ENCODE data around the gene RBMS3. TPM values are rescaled to one million over a fixed set of nuclear protein-coding genes. Genes with fewer than 3 reads are reported as not detected.

The RBMS3 gene
- total RNA-seq, 1 donor from 2014 or later, result 70.0 TPM

DNA sequence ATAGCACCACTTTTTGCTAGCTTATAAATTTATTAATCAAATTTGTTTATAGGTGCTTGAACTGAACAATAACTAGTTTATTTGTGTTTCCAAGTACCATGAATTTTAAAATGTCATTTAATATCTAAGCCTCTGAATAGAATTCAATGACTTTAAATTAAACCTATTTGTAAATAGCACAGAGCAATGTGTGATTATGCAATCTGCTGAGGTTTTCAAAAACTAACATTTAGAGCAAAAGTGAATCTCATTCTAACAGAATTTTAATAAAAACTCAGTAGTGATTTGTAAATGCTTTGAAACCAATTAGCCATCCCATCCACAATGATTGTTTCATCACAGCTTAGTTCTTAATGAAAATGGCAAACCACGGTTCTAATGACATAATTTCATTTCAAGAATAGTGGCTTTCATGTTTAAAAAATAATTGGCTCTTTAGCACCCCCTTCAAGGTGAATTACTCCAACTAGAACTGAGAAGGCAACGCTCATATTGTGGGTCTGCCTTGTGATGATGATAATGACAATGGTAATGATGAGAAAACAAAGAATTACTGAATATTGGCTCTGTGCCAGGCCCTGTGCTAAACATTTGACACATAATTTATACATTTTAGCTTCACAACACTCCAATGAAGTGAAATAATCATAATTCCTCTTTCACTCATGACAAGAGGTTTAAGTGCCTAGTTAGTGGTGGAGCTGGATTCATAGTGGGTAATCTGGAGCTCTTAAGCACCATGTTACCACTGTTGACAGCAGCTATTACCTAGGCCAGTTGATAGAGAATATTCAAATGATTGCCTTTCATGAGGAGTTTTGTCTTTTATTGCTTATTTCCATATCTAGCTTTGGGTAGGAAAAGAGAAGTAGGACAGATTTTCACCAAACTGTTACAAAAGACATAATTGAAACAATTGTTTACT lies 145.7 kb downstream of the RBMS3 start:
- Histone ChIP-seq H3K36me3 (no peaks in the 10 kb centered on the region), H3K27ac (no peak overlapping the region), H3K4me3 (no peak overlapping the region), H3K9me3 (no peaks in the 10 kb centered on the region), H3K4me1 (peaks cover 48% of the 10 kb centered on the region), H3K27me3 (no peaks in the 10 kb centered on the region)
- no peak for DNase-seq (ENCODE audit: extremely low spot score in 2 of 2)
- intact Hi-C loops (cut with DNase I), result no loop called here
- TF ChIP-seq POLR2AphosphoS5 (IDR thresholded peaks at IDR 0.05; ENCODE audit: insufficient read depth in 1 of 2, low read depth in 1 of 2) (no peak), POLR2A (IDR thresholded peaks at IDR 0.05) (no peak), CTCF (IDR thresholded peaks at IDR 0.05) (no peak)

- TF ChIP-seq CTCF (IDR thresholded peaks at IDR 0.05) (no peak), POLR2A (IDR thresholded peaks at IDR 0.05) (no peak), POLR2AphosphoS5 (IDR thresholded peaks at IDR 0.05; ENCODE audit: insufficient read depth in 1 of 2, low read depth in 1 of 2) (no peak)
- peaks cover 48% of the 10 kb centered on the region for H3K4me1 ChIP-seq
- H3K4me3 ChIP-seq, result no peak overlapping the region
- H3K36me3 ChIP-seq, result no peaks in the 10 kb centered on the region
- H3K27ac ChIP-seq, result no peak overlapping the region
- H3K27me3 ChIP-seq, result no peaks in the 10 kb centered on the region
- H3K9me3 ChIP-seq, result no peaks in the 10 kb centered on the region
- no peak for DNase-seq (ENCODE audit: extremely low spot score in 2 of 2)
- intact Hi-C loops (cut with DNase I), result no loop called here
Observed at GRCh38 chr3:29427266-29428103, 146.6 kb downstream of the RBMS3 start.

- no peak for DNase-seq (ENCODE audit: extremely low spot score in 2 of 2)
- Histone ChIP-seq H3K4me3 (no peak overlapping the region), H3K36me3 (no peaks in the 10 kb centered on the region), H3K4me1 (peaks cover 48% of the 10 kb centered on the region), H3K27ac (no peak overlapping the region), H3K27me3 (no peaks in the 10 kb centered on the region), H3K9me3 (no peaks in the 10 kb centered on the region)
- TF ChIP-seq POLR2A (IDR thresholded peaks at IDR 0.05) (no peak), POLR2AphosphoS5 (IDR thresholded peaks at IDR 0.05; ENCODE audit: insufficient read depth in 1 of 2, low read depth in 1 of 2) (no peak), CTCF (IDR thresholded peaks at IDR 0.05) (no peak)
- intact Hi-C loops (cut with DNase I), result no loop called here
Observed at GRCh38 chr3:29429055-29429679, 148.3 kb downstream of the RBMS3 start.

DNA sequence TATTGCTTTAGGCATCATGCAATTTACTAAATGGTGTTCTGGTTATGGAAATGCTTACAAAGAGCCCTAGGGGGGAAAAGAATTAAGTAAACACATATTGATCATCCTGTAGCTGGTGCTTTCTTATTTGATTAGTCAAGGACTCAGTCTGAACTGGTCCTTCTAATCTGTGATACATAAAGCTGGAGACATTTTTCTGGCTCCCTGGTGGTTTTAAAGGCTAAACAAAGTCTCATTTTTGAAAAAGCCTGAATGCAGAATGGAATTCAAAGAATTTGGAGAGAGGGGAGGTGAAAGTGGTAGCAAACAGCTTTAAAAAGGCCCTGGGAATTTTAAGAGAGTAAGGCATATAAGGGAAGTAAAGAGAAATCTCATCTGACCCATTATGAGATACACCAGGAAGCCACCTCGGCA lies 149.7 kb downstream of the RBMS3 start:
- Histone ChIP-seq H3K4me3 (no peak overlapping the region), H3K9me3 (no peaks in the 10 kb centered on the region), H3K27me3 (no peaks in the 10 kb centered on the region), H3K27ac (no peak overlapping the region), H3K36me3 (no peaks in the 10 kb centered on the region), H3K4me1 (peaks cover 48% of the 10 kb centered on the region)
- intact Hi-C loops (cut with DNase I), result no loop called here
- TF ChIP-seq CTCF (IDR thresholded peaks at IDR 0.05), result no peak
- TF ChIP-seq POLR2A (IDR thresholded peaks at IDR 0.05), result no peak
- no peak for TF ChIP-seq POLR2AphosphoS5 (IDR thresholded peaks at IDR 0.05; ENCODE audit: insufficient read depth in 1 of 2, low read depth in 1 of 2)
- no peak for DNase-seq (ENCODE audit: extremely low spot score in 2 of 2)

All from vagina (tissue), 2 donors.